AG09309 (cell line): ENCODE results near the gene ZNF316.

ENCODE experiments used
- DNase-seq: peaks from one replicate; pipeline ENCODE4 v3.0.0-alpha.2; 2010; ENCODE audit warnings: low read depth
- H3K4me3 ChIP-seq: 2 replicates; pipeline ENCODE4 v1.5.1; 2011; ENCODE audit warnings: mild to moderate bottlenecking, low read depth, low read length, moderate library complexity; ENCODE audit not compliant: control insufficient read depth
- CTCF ChIP-seq: IDR thresholded peaks from 2 replicates; pipeline ENCODE4 v1.5.1; 2011; ENCODE audit warnings: mild to moderate bottlenecking, low read depth, low read length, inconsistent platforms; ENCODE audit not compliant: insufficient read depth, control insufficient read depth; ENCODE audit errors: missing control alignments

Gene ZNF316

DNA sequence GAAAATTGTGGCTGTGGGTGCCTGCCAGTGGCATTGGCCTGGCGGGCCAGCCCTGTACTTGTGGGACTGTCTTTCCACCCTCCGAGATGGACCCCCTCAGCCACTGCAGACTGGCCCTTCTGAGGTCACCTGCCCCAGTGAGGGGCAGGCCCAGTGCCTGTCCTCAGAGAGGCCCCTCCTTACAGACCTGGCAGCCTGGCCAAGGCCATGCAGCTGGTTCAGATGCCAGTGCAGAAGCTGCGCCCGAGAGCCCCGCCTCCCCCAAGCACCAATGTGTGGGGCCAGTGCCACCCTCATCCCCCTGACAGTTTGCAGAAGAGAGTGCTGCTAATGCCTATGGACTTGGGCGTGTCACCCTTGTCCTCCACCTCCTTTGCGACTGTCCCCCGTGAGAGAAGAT lies 10.0 kb downstream of the ZNF316 start:
- DNase-seq, result no peak
- H3K4me3 ChIP-seq, result no peak overlapping the region
- TF ChIP-seq CTCF, result no peak

DNA sequence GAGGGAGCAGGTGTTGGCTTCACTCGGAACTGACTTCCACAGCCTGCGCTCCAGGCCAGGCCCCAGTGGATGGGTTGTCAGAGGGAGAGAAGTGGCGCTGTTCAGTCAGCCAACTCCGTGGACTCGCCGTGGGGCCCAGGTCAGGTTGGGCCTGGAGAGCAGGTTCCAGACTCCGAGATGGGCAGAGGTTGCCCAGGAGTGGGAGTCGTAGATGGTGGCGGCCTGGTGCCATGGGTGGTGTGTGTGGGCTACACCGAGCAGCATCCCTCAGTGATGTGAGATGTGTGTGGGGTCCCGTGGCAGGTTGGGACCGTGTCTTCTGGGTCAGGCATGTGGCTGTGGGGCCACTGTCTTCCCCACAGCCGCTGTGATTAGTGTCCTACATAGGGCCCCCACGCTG lies 10.4 kb downstream of the ZNF316 start:
- no peak for TF ChIP-seq CTCF
- DNase-seq, result no peak
- H3K4me3 ChIP-seq, result no peak overlapping the region

- no peak overlapping the region for H3K4me3 ChIP-seq
- DNase-seq, result no peak
- no peak for TF ChIP-seq CTCF
These were observed 11.1 kb downstream of the ZNF316 start for GRCh38 chr7:6648066-6648814.

GRCh38 chr7:6648815-6649104 lies 11.6 kb downstream of the ZNF316 start:
- H3K4me3 ChIP-seq, result no peak overlapping the region

GRCh38 chr7:6649241-6649961 lies 12.3 kb downstream of the ZNF316 start:
- TF ChIP-seq CTCF, result no peak
- no peak for DNase-seq
- no peak overlapping the region for H3K4me3 ChIP-seq

More at GRCh38 chr7:6648815-6649104, 11.6 kb downstream of the ZNF316 start:
- no peak for TF ChIP-seq CTCF
- DNase-seq, result no peak

- H3K4me3 ChIP-seq, result no peak overlapping the region
- no peak for DNase-seq
- no peak for TF ChIP-seq CTCF
These were observed 13.0 kb downstream of the ZNF316 start for GRCh38 chr7:6650086-6650485.
